Stimulated activated CD8-positive, alpha-beta memory T cell treated with anti-CD3 and anti-CD28 coated beads, Interleukin-2, amount 100 ng/mL, for 48 hours (primary cell): ENCODE data around the gene ZEB2.

Source experiments
- DNase-seq, 2 donors: peaks; one replicate each; pipeline ENCODE4 v3.0.0-alpha.2; 2020; ENCODE audit warnings: low read depth in 2 of 2

ZEB2 gene

DNA sequence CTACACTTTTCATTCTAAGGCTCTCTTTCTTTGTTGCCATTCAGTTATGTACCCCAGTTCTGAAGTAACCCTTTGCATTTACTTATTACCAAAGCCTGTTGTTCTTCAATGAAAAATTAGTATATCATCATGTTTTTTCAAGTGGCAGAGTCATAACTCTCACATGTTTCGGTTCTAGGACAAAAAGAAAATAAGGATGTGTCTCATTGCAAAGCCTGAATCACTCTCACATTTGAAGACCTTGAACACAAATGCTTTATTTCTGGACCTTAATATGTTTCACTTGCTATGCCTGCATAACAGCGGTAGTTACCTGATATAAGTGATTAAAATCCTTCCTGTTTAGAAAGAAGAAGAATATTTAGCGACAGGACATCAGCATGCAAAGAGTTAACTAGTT lies 49.1 kb downstream of the ZEB2 start:
- DNase-seq: no peak

DNA sequence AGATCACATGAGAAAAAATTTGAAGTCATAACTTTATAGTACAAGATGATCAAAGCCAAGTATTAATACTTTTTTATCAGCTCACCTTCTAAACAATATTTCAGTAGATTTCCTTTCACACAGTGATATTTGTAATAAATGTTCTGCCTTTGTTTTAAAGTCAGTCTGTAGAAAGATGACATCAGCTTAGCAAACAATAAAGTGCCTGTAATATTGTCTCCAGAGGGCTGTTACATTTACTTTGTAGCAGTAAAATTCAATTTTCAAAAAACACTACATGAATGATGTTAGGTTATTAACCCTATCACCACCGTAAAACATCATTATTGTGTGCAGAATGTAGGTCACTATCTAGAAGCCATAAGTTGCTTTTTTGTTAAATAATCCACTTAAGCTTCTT lies 49.6 kb downstream of the ZEB2 start:
- DNase-seq: no peak

DNA sequence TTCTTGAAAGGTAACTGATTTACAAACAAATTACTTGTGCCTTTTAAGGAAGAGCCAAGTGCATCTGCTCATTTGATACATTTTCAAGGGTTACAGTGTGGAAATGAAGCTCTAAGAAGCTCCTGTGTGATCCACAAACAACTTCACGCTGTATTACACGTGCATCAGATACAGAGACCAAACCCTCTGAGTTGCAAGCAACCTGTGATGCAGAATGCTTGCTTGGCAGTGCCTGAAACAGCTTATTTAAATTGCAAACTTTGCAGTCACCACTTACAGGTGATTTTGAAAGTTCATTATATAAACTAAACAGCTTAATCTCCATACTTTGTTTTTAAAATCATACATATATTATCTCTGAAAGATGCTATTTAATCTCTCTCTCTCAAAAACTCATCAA lies 50.1 kb downstream of the ZEB2 start:
- DNase-seq: no peak

DNA sequence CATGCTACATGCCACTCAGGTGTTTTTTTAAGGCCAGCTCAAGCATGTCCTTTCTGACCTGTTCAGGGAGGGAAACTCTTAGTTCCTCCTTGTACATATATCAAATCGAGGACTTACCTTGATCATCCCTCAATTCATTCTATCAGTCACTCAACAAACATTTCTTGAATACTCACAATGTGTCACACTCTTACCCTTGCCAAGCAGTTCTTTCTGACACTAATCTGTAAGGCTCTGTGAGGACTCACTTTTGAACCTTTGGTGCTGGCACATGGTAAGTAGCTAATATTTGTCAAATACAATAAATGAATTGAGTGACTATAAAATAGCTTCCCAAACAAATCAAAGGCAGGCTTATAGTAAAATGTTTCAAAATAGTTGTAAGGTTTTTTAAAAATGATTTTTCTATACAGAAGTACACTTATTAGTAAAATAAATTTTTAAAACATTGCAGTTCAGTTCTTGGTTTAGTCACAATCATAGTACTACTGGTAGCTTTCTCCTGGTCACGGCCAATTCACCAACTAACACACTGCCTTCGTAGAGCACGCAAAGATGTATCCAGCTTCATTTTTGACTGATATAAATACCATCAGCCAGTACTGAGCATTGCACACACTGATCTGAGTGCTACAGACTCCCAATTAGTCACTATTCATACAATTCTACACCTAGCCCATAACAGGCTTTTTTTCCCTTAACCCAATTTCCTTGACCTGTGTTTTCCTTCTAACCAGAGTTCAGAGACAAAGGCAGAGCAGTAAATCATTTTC lies 50.9 kb downstream of the ZEB2 start:
- no peak for DNase-seq

DNA sequence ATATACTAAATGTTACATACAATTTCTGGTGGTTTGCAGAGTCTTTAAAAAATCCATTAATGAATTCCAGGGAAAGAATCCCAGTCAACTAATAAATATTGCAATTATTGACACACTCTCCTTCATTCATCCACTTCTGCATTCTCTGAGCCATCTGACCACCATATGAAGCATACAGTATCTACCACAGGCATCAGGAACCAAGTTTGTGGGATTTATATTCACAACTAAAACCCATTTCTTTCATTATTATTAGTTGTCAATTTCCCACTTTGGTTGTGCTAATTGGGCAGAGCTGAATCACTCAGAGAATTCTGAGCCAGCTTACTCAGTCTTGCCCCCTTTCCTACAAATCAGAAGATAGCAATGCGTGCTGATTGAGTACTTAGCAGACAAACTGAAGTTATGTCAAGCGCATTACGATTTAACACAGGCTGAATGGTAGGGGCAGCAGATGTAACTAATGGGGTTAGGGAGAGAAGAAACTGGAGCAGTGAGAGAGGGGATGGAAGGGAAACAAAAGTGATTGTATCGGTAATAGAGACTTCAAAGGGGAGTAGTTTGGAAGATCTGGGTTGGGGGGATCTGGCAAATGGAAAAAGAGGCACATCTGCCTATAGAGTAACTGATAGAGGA lies 52.3 kb downstream of the ZEB2 start:
- DNase-seq: no peak

DNA sequence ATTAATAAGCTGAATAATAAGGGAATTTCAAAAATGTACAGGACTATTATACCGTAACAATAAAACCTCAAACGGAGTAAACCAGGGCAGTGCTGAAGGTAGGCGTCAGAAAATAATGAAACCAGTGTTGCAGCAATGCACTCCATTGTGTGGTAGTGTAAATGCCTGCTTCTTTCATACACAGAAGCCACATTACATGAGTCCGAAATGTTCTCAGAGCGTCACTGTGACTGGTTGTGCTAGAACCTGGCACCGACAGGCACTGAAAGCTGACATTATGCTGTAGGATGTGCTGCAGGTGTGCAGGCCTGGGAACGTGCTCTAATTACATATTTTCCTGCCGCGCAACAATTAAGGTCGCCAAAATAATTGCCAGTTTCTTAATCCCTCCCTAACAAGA lies 53.3 kb downstream of the ZEB2 start:
- no peak for DNase-seq

DNA sequence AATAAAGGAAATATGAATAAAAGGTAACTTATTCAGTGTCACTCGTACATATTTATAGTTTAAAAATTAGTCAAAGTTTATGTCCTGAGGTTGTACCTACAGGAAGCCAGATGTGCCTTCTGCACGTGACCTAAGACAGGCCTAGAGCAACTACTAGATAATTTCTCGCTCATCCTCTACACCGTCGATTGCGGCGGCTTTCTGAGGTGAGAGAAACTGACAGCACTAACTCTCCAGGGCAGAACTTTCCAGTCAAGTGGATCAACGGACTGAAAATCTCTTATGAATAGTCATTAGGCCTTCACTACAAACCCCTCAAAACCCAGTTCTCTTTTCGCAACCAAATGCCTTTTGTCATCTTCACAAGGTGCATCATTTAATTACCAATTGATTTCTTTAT lies 54.2 kb downstream of the ZEB2 start:
- no peak for DNase-seq

DNA sequence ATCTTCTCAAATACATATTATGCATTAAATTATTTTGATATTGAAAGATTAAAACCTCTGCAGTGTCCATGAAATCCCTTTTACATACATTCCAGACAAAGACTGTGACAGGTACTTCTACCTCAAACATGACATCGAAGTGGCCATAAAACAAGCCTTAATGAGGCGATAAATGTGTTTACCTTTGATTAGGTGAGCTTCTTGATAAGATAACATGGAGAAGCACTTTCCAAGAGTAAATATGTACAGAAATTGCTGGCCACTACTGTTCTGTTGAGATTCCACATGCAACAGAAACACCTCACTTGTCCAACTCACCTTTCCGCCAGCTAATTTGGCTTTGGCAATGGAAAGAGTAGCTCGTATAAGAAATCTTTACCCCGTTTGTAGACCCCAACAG lies 55.2 kb downstream of the ZEB2 start:
- no peak for DNase-seq

DNA sequence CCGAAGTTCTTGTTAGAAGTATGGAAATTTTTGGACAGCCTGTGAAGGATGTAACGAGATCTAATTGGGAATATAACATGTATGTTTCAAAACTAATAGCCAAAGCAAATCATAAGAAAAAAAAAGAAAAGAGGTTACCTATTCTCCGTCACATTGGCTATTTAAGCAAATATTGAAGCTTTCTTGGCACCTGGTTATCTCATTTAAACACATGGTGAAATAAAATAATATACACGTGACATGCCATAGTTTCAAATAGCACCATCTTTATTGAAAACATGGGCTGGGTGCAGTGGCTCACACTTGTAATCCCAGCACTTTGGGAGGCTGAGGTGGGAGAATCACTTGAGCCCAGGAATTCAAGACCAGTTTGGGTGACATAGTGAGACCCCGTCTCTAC lies 56.7 kb downstream of the ZEB2 start:
- DNase-seq: no peak

DNA sequence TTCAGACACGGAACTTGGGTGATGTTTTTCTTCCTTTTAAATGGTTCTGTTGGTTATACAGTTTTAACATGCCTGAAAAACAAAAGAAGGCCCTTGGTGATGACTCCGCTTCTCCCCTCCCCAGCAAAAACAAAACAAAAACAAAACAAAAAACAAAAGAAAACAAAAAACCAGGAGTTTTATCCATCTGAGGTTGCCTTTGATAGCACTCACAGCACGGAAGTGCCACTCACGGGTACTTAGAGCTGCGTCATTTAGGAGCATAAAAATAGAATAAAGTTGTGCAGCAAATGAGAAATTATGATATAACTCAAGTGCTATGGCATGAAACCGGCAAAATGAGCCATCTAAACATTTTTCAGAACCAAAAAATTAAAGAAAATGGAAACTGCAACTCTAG lies 57.7 kb downstream of the ZEB2 start:
- DNase-seq: no peak

DNA sequence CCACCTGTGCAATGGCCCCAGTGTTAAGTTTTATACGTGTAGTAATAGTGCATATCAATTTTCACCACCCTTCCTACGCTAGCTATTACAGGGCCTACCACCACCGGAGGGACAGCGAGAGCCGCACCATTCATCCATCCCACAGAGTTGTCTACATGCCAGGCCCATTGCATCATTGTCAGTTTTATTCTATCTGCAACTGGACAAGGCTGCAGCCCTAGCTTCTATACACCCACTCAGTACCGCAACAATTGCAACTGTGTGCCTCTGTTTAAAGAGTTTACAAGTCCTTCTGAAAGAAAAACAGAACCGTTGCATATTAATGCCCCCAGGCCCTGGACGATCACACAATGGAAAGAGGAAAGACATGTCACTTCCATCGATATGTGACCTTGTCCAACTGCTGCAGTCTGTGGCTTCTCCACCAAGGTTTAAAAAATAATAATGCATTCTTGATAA lies 58.6 kb downstream of the ZEB2 start:
- DNase-seq: no peak

DNA sequence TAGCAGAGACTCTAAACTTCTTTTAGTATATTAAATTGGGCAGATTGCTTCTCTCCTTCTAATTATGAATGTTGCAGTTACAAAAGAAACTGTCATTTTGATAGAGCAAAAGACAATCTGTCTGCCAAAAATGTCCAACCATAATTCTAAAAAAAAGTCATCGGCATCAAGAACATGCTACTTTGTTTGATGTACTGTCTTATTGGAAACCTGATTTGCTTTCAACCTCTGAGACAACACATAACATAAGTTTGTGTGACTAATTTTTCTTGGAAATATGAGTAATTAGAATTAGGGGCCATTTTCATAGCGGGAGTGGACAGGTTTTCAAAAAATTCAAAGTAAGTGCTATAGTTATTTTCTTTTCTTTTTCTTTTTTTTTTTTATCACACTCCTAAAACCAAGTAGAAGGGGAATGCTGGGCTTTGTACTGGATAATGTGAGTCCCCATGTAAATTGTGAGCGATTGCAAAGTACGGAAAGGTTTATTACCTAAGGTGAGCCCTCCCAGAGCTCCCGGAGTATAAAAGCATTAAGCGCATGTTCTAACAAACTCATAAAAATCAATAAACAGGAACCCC lies 59.1 kb downstream of the ZEB2 start:
- DNase-seq: no peak

DNA sequence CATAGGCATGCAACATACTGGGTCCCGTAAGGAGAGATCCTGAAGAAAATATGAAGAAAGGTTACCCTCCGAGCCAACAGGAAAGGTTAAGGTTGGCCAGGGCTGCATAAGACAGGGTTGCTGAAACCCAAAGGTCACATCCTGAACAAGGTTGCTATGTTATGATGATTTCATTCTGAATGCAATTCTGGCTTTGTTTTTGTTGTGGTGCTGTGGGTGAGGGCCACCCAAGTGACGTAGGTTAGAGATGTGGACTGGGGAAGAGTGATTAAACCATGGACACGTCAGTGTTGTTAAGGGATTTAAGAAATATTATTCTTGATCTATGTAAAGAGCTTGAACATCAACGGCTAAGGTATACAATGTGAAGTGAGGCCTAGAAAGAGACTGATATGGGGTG lies 60.0 kb downstream of the ZEB2 start:
- no peak for DNase-seq

DNA sequence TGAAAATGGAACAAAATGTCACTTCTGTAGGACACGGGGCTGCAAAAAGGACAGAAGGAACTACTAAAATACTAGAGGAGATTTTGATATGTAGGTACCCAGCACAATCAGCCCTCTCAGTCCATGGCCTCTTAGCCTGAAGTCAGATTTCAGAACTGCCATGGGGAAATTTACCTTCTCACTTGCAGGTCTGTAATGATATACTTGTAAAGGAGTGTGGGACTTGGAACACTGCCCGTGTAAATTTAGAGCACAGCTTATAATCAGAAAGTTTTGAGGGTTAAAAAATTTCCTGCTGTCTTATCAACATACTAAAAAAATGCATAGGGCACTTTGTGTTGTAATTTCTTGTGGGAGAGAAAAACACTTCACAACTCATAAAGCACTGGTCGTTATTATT lies 60.6 kb downstream of the ZEB2 start:
- no peak for DNase-seq

DNA sequence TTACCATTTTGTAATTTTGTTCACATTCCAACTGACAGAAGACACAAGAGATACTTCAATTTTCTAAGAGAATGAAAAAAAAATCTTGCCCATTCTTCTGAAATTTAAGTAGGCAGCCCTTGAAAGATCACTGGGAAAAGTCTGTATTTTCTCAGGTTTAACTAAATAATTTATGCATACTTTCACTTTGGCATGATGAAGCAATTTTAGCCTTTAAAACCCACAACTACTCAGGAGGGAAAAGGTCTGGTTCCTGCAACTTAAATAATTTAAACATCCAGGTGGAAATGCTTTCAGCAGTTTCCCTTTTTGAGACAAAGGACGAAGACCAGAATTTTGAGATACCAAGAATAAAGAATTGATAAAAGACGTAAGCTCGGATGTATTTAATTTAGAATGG lies 61.4 kb downstream of the ZEB2 start:
- no peak for DNase-seq

DNA sequence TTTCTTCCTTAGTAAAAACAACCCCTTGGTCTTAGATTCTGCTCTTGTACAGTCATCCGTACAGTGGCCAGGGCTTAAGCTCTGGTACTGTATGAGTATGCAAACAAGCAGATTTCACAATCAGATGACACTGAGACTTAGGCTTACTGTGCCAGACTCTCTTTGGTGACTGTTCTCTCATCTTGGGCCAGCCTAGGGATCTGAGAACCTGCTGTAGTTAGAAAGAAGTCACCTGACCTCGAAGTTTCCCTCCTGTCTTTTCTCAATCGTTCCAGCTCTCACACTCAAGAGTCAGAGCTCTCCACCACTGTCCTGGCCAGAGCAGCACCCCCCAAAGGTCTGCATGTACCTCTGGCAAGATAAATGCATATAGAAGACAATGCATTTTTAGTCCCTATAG lies 63.2 kb downstream of the ZEB2 start:
- no peak for DNase-seq

DNA sequence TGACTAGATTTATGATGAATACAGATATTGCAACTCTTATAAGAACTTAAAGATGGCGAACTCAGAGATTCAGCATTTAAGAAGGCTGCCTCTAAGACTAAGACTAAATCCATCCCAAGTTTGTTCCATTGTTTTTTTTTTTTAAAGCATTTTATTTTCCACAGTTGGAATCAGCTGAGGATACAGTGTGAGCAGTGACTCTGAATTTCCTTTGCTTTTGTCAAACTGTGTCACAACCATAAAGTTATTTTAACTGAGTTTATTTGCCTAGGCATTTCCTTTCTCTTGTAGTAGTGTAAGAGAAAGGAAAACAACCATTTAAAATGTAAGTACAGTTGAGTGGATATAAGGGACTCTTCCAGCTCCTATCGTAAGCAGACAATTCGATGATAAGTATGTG lies 63.9 kb downstream of the ZEB2 start:
- no peak for DNase-seq

DNA sequence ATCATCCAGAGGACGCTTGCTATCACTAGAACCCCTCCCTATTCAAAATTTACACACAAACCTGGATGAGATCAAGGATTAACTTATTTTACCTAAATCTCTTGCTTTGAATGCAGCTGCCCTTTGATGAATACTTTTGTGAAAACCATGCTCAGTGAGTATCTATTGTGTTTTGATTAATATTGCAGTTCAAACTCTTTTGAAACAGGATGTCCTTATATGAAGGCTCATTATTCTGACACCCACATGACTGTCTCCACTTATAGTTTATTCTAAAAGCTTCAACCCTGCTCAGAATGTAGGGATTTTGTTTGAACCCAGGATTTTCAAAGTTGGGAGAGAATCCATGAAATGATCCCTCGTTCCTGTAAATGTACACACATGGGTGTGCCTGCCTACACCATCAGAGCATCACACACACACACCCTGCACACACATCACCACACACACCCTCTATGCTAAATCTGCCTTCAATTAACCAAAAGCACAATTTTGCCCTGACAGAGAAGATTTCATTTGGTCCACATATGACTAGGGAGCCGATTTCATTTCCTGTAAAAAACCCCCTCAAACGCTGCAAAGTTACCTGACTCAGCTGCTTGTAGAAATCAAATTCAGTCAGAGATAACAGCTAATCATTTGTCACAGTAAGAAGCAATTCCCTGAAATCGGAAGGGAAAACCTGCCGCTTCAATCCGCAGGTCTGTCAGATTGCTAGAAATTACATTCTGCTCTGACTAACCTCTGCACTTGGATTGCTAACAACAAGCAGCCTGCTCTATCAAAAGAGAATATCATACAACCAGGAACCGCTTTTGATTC lies 65.2 kb downstream of the ZEB2 start:
- no peak for DNase-seq

DNA sequence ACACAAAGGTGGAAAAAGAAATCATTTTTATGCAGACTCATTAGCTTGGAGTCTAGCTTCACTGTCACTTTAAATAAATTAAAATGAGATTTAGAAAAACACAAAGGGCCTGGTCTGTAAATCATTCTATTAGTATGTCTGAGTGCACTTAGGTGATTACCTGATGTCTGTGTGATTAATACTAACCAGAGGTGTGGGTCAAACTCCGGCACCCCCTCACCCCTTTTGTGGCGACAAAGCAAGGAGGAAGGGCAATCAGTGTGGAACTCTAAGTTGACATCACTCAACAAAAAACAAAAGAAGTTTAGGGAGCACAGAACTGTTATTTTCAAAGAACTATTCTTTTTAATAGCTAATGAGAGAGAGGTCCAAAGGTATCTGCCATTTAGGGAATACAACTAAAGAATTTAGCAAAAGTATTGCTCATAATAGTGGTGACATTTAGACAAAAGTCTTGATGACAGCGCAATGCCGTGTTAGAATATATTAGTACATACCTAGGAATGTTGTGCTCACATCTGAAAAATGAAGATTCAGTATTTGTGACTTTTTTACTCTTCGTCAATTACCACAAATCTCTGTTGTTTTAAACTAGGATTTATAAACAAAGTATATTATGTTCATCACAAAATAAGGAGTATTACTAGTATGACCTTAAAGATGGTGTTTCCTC lies 66.3 kb downstream of the ZEB2 start:
- DNase-seq: no peak

DNA sequence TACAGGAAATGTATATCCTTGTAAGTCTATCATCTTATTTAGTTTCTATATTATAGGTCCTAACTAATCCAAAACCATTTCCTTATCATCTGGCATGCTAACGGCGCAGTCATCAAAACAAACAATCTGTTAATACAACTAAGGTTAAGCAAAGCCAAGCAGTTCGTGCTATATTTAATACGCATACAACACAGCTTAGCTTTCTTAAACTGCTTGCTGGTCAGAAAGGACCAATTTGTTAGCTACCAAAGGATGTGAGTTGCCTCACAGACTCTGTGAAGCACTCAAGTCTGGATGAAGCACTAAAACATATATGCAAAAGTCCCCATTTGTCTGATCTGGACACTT lies 67.0 kb downstream of the ZEB2 start:
- DNase-seq: no peak

DNA sequence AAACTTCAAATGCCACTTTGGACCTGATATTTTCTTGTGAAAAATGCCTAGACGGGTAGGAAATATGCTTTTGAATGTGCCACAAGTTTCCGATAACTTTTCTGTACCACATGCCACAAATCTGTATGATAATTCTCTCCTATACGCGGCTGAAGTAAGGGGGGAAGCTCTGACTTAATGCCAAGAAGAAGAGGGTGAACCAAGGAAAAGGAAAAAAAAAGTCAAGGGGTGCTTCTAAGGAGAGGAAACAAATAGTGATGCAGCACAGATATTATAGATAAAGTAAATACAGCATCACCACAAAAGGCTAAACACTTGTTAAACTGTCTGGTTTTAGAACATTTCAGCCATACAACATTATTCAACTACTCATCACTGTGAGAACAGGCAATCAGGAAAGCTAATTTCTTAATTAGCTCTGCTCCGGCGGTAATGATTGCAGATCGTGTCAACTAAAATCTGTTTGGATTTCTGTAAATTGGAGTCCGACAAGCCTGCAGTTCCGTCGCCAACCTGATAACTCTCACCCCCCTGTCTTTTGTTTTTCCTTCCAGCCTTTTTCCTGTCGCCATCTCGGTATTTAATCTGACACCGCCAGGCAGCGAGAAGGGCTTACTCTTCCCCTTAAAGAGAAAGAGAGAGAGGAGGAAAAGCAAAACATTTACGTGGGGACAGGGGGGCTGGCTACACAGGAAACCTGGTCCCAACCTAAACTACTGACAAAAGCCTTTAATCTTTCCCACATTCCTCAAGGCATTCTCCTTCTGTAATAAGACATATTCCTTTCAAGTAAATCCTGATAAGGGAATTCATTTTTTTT lies 67.5 kb downstream of the ZEB2 start:
- no peak for DNase-seq
